Liver (tissue), 9 donors: Measurements from ENCODE around the gene RTF2. TPM values are rescaled to one million over a fixed set of nuclear protein-coding genes. Genes with fewer than 3 reads are reported as not detected.

Experiments
- DNase-seq: peaks from one replicate; pipeline ENCODE4 v3.0.0-alpha.2; 2017; ENCODE audit warnings: low spot score
- H3K27ac ChIP-seq, 2 donors: one replicate each; pipeline ENCODE4 v1.7.0; 2013; ENCODE audit warnings: inconsistent platforms in 2 of 2, low read length in 2 of 2, control low read depth in 1 of 2, low read depth in 1 of 2, mild to moderate bottlenecking in 1 of 2
- H3K27me3 ChIP-seq, 4 donors: one replicate each; pipeline versions ENCODE4 v1.6.1 to v1.7.0; 2013; ENCODE audit warnings: low read length in 3 of 4, inconsistent platforms in 1 of 4, mild to moderate bottlenecking in 1 of 4, moderate library complexity in 1 of 4; ENCODE audit not compliant: control insufficient read depth in 4 of 4, insufficient read depth in 4 of 4
- H3K36me3 ChIP-seq, 4 donors: one replicate each; pipeline versions ENCODE4 v1.6.1 to v1.7.0; 2013; ENCODE audit warnings: low read length in 3 of 4, mild to moderate bottlenecking in 3 of 4, low read depth in 1 of 4, moderate library complexity in 1 of 4; ENCODE audit not compliant: control insufficient read depth in 4 of 4, insufficient read depth in 3 of 4
- H3K4me1 ChIP-seq, 4 donors: one replicate each; pipeline versions ENCODE4 v1.6.1 to v1.7.0; 2013; ENCODE audit warnings: low read length in 3 of 4, mild to moderate bottlenecking in 3 of 4, moderate library complexity in 1 of 4; ENCODE audit not compliant: control insufficient read depth in 4 of 4, insufficient read depth in 4 of 4
- H3K4me3 ChIP-seq, 3 donors: one replicate each; pipeline versions ENCODE4 v1.6.1 to v1.7.0; 2013; ENCODE audit warnings: low read length in 3 of 3, control low read depth in 1 of 3, low read depth in 1 of 3, mild to moderate bottlenecking in 1 of 3
- H3K9ac ChIP-seq, 2 donors: one replicate each; pipeline ENCODE4 v1.7.0; 2013; ENCODE audit warnings: low read length in 2 of 2, mild to moderate bottlenecking in 2 of 2, moderate library complexity in 2 of 2, control low read depth in 1 of 2, low read depth in 1 of 2
- H3K9me3 ChIP-seq, 4 donors: one replicate each; pipeline versions ENCODE4 v1.6.1 to v1.7.0; 2013; ENCODE audit warnings: low read length in 3 of 4; ENCODE audit not compliant: control insufficient read depth in 4 of 4
- ATF3 ChIP-seq: IDR thresholded peaks from 2 replicates; pipeline ENCODE4 v1.6.1; 2016; ENCODE audit warnings: antibody characterized with exemption
- EGR1 ChIP-seq, 2 donors: IDR thresholded peaks; 2 replicates each; pipeline ENCODE4 v1.6.1; 2016 to 2018; ENCODE audit warnings: antibody characterized with exemption in 2 of 2, low read depth in 2 of 2
- FOXA1 ChIP-seq: IDR thresholded peaks from 2 replicates; pipeline ENCODE4 v1.6.1; 2016; ENCODE audit warnings: antibody characterized with exemption
- FOXA2 ChIP-seq: IDR thresholded peaks from 2 replicates; pipeline ENCODE4 v1.6.1; 2016; ENCODE audit warnings: antibody characterized with exemption
- GABPA ChIP-seq, 2 donors: IDR thresholded peaks in 1 of 2; conservative IDR thresholded peaks in 1 of 2; 2 replicates each; pipeline ENCODE4 v1.6.1; 2016; ENCODE audit warnings: antibody characterized with exemption in 2 of 2, mild to moderate bottlenecking in 1 of 2, moderate library complexity in 1 of 2
- HNF4A ChIP-seq, 2 donors: conservative IDR thresholded peaks; 2 replicates each; pipeline ENCODE4 v1.6.1; 2016; ENCODE audit warnings: antibody characterized with exemption in 2 of 2, mild to moderate bottlenecking in 2 of 2
- HNF4G ChIP-seq: IDR thresholded peaks from 2 replicates; pipeline ENCODE4 v1.6.1; 2016; ENCODE audit warnings: antibody characterized with exemption
- JUND ChIP-seq, 2 donors: IDR thresholded peaks; 2 replicates each; pipeline ENCODE4 v1.6.1; 2016; ENCODE audit warnings: antibody characterized with exemption in 2 of 2
- NR2F2 ChIP-seq: IDR thresholded peaks from 2 replicates; pipeline ENCODE4 v1.6.1; 2016; ENCODE audit warnings: antibody characterized with exemption
- RAD21 ChIP-seq, 2 donors: IDR thresholded peaks; 2 replicates each; pipeline ENCODE4 v1.6.1; 2016; ENCODE audit warnings: antibody characterized with exemption in 2 of 2, mild to moderate bottlenecking in 2 of 2
- REST ChIP-seq: IDR thresholded peaks from 2 replicates; pipeline ENCODE4 v1.6.1; 2016; ENCODE audit warnings: antibody characterized with exemption, mild to moderate bottlenecking
- RXRA ChIP-seq, 2 donors: IDR thresholded peaks; 2 replicates each; pipeline ENCODE4 v1.6.1; 2017 to 2018; ENCODE audit warnings: antibody characterized with exemption in 2 of 2, mild to moderate bottlenecking in 1 of 2
- SP1 ChIP-seq: IDR thresholded peaks from 2 replicates; pipeline ENCODE4 v1.6.1; 2018; ENCODE audit warnings: antibody characterized with exemption, mild to moderate bottlenecking
- TAF1 ChIP-seq: conservative IDR thresholded peaks from 2 replicates; pipeline ENCODE4 v1.6.1; 2016; ENCODE audit warnings: antibody characterized with exemption, mild to moderate bottlenecking
- YY1 ChIP-seq: IDR thresholded peaks from 2 replicates; pipeline ENCODE4 v1.6.1; 2016; ENCODE audit warnings: antibody characterized with exemption, mild to moderate bottlenecking
- WGBS: extraction: QIAGEN DNeasy Blood & Tissue Kit; methylation state at CpG from one replicate; pipeline ENCODE4 v1.1.7; 2013; 5-methylcytosine and 5-hydroxymethylcytosine counted together
- polyA plus RNA-seq, 2 donors: library from polyadenylated mRNA; stranded (reverse) in 1 of 2; unstranded in 1 of 2; fragments of 200-250 nt in 1 of 2; fragments of >200 nt in 1 of 2; fragmentation: Nextera tagmentation in 1 of 2; extraction: Ambion mirVana in 1 of 2; gene quantifications; one replicate each; pipeline versions ENCODE4 v1.2.1 to v1.2.3, GENCODE V29; 2013 to 2015
- total RNA-seq, 2 donors: library from RNA; depleted of rRNA; stranded (reverse); fragments of >200 nt; gene quantifications; one replicate each; pipeline ENCODE4 v1.2.3, GENCODE V29; 2014
- TF ChIP-seq, protein P1 (sequence below): IDR thresholded peaks from 2 replicates; pipeline ENCODE4 v1.6.1; 2016; ENCODE audit warnings: antibody characterized with exemption
- TF ChIP-seq, protein P2 (sequence below): fragments of 150-350 bp; IDR thresholded peaks from 2 replicates; pipeline ENCODE4 v1.5.1; 2017; ENCODE audit warnings: improper control_type of control experiment, low read depth, low read length; ENCODE audit not compliant: missing input control
- TF ChIP-seq, protein P3 (sequence below): IDR thresholded peaks from 2 replicates; pipeline ENCODE4 v1.6.1; 2016; ENCODE audit warnings: antibody characterized with exemption
- donor health status: healthy.
- donor health status: healthy.
- donor health status: healthy.
- donor health status: healthy.
- donor health status: healthy.

Gene RTF2
- total and polyA plus RNA-seq, 4 donors: 29.0 to 46.6 (median 35.1) TPM

DNA sequence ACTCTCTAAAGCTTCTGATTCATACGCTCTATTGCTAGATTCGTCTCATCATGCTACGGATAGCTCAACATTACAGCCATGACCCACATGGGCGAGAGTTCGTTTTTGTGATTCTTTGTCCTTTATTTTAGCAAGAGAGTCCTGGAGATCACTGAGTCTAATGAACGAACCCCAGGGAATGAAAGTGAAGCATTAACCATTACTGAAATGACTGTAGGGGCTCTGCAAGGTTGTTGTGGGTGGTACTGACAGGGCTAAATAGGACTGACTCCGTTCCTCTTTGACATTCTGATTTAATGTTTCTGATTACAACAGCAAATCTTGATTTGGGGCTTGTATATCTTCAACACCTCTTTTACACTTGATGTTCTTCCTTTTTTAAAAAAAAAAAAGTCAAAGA, 13.7 kb upstream of the RTF2 start:
- H3K36me3 ChIP-seq: peaks cover 0 to 13% (median 2%) of the 10 kb centered on the region in 4 donors
- TF ChIP-seq, protein P1, sequence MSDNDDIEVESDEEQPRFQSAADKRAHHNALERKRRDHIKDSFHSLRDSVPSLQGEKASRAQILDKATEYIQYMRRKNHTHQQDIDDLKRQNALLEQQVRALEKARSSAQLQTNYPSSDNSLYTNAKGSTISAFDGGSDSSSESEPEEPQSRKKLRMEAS: no peak
- TF ChIP-seq HNF4A (conservative IDR thresholded peaks at IDR 0.05): no peak
- TF ChIP-seq NR2F2: no peak
- no peak for TF ChIP-seq RAD21 (IDR thresholded peaks at IDR 0.05)
- no peak overlapping the region for H3K27ac ChIP-seq
- no peaks in the 10 kb centered on the region for H3K27me3 ChIP-seq
- no peak overlapping the region for H3K9ac ChIP-seq
- no peaks in the 10 kb centered on the region for H3K4me1 ChIP-seq
- no peak for DNase-seq
- no peaks in the 10 kb centered on the region for H3K9me3 ChIP-seq
- WGBS: 91% methylated on average over 7 of the region's 7 CpGs
- H3K4me3 ChIP-seq: no peak overlapping the region

DNA sequence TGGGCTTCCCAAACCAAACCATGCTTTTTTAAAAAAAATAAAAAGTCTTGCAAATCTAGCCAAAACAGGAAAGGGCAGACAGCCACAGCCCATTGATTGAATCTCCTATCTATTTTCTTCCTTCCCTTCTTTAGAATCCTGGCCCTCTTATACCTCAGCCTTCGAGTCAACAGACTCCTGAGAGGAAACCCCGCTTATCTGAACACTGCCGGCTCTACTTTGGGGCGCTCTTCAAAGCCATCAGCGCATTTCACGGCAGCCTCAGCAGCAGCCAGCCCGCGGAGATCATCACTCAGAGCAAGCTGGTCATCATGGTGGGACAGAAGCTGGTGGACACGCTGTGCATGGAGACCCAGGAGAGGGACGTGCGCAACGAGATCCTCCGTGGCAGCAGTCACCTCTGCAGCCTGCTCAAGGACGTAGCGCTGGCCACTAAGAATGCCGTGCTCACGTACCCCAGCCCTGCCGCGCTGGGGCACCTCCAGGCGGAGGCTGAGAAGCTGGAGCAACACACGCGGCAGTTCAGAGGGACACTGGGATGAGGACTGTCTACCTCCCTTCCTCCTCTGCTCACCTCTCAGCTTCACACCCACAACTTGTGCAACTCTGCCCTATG, 10.1 kb upstream of the RTF2 start:
- Histone ChIP-seq H3K27ac (no peak overlapping the region), H3K36me3 (peaks cover 0 to 4% (median 2%) of the 10 kb centered on the region in 4 donors), H3K4me1 (no peaks in the 10 kb centered on the region), H3K9ac (no peak overlapping the region), H3K9me3 (no peaks in the 10 kb centered on the region), H3K4me3 (no peak overlapping the region), H3K27me3 (no peaks in the 10 kb centered on the region)
- no peak for DNase-seq
- 72% methylated on average over 22 of the region's 22 CpGs for WGBS
- TF ChIP-seq FOXA2: no peak
- TF ChIP-seq TAF1: no peak
- TF ChIP-seq RAD21 (IDR thresholded peaks at IDR 0.05): no peak
- no peak for TF ChIP-seq FOXA1
- no peak for TF ChIP-seq RXRA (IDR thresholded peaks at IDR 0.05)
- TF ChIP-seq, protein P2, sequence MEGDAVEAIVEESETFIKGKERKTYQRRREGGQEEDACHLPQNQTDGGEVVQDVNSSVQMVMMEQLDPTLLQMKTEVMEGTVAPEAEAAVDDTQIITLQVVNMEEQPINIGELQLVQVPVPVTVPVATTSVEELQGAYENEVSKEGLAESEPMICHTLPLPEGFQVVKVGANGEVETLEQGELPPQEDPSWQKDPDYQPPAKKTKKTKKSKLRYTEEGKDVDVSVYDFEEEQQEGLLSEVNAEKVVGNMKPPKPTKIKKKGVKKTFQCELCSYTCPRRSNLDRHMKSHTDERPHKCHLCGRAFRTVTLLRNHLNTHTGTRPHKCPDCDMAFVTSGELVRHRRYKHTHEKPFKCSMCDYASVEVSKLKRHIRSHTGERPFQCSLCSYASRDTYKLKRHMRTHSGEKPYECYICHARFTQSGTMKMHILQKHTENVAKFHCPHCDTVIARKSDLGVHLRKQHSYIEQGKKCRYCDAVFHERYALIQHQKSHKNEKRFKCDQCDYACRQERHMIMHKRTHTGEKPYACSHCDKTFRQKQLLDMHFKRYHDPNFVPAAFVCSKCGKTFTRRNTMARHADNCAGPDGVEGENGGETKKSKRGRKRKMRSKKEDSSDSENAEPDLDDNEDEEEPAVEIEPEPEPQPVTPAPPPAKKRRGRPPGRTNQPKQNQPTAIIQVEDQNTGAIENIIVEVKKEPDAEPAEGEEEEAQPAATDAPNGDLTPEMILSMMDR: no peak
- TF ChIP-seq GABPA (IDR thresholded peaks at IDR 0.05 in 1 of 2, conservative IDR thresholded peaks at IDR 0.05 in 1 of 2): no peak
- no peak for TF ChIP-seq REST
- TF ChIP-seq NR2F2: no peak
- no peak for TF ChIP-seq SP1
- no peak for TF ChIP-seq HNF4A (conservative IDR thresholded peaks at IDR 0.05)
- TF ChIP-seq, protein P1: no peak
- TF ChIP-seq JUND (IDR thresholded peaks at IDR 0.05): no peak
- no peak for TF ChIP-seq EGR1 (IDR thresholded peaks at IDR 0.05; ENCODE audit: low read depth in 2 of 2)
- TF ChIP-seq HNF4G: no peak
- TF ChIP-seq ATF3: no peak
- TF ChIP-seq, protein P3, sequence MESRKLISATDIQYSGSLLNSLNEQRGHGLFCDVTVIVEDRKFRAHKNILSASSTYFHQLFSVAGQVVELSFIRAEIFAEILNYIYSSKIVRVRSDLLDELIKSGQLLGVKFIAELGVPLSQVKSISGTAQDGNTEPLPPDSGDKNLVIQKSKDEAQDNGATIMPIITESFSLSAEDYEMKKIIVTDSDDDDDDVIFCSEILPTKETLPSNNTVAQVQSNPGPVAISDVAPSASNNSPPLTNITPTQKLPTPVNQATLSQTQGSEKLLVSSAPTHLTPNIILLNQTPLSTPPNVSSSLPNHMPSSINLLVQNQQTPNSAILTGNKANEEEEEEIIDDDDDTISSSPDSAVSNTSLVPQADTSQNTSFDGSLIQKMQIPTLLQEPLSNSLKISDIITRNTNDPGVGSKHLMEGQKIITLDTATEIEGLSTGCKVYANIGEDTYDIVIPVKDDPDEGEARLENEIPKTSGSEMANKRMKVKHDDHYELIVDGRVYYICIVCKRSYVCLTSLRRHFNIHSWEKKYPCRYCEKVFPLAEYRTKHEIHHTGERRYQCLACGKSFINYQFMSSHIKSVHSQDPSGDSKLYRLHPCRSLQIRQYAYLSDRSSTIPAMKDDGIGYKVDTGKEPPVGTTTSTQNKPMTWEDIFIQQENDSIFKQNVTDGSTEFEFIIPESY: no peak
- no peak for TF ChIP-seq YY1
